ENCODE measurements around the gene CUL7.

The CUL7 gene

GRCh38 chr6:43077333-43077809 is 23.7 kb upstream of the CUL7 start:
- no peak for DNase-seq (ENCODE audit: low read depth)

- no peak for DNase-seq (ENCODE audit: low read depth)
Observed at GRCh38 chr6:43076464-43077332, 23.0 kb upstream of the CUL7 start.

GRCh38 chr6:43075670-43076463 is 22.2 kb upstream of the CUL7 start, which contains the start of gene PTK7:
Gene PTK7 (plus strand): TSS chr6:43076314. CDS start chr6:43076489, 175 bp downstream.
- DNase-seq (ENCODE audit: low read depth): no peak

- DNase-seq (ENCODE audit: low read depth): no peak
Observed at GRCh38 chr6:43074847-43075669, 21.4 kb upstream of the CUL7 start.

DNA sequence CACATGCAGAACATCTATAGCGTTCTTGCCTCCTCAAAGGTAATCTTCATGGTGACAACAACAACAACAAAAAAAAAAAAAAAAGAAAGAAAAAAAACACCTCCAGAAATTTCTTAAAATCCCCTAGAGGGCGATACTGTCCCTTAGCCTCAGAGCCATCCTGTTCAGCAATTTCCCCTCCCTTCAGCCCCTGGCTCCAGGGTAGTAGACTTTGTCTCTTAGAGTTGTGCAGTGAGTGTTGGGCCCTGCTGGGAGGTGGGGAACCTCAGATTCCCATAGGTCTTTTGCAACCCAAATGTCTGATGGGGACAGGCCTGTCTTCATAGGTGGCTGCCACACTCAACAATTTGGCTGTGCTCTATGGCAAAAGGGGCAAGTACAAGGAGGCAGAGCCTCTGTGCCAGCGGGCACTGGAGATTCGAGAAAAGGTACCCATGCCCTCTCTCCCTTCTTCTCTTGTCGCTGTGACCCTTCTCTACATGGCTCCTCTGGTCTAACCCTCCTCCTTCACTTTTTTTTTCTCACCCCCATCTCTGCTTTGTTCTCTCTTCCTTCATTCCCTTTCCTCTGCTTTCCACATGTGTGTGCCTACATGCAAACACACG is 16.5 kb upstream of the CUL7 start:
- DNase-seq (ENCODE audit: low read depth): no peak

GRCh38 chr6:43062818-43063217 is 9.2 kb upstream of the CUL7 start:
- DNase-seq (ENCODE audit: low read depth): no peak

DNA sequence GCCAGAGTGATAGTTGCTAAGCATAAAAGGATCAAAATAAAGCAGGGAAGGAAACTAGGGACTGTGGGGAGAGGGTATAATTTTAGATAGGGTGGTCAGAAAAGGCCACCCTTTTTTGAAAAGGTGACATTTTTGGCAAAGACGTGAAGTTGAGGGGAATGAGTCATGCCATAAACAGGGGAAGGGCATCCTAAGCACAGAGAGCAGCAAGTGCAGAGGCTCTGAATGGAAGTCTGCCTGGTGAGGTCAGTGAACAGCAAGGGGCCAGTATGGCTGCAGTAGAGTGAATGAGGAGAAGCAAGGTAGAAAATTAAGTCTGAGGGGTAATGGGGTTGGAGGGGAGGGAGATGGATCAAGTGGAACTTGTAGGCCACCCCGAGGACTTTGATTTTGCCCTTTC is 8.2 kb upstream of the CUL7 start:
- no peak for DNase-seq (ENCODE audit: low read depth)

GRCh38 chr6:43060755-43061633 is 7.3 kb upstream of the CUL7 start:
- no peak for DNase-seq (ENCODE audit: low read depth)

DNA sequence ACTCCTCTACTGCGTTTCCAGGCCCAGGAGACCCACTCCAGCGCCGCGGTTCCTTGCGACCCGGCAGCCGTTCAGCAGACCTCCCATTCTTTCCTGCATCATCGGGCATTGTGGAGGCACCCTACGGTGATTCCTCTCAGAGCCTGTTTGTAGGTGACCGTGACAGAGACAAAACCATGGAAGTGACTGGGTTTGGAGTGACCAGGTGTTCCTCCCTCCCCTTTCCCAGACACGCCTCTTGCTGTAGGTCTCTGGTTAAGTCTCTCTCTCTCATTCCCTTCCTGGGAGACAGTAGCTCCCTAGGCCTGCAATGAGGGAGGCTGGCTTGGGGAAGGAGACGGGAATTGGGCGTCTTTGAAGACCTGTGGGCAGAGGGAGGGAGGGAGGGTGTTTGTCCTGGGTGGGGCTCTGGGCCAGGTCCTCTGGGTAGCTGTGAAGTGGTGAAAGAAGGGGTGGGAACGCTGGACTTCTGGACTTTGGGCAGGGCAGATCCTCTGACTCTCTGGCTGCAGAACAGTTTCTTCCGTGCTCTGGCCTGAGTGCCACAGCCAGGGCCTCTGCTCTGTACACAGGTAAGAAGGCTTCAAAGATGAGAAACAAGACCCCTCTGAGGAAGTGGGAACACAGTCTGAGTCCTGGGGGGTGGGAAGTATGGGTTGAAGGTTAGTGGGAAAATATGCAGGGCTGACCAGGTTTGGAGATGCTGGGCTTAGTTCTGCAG is 6.5 kb upstream of the CUL7 start:
- DNase-seq (ENCODE audit: low read depth): no peak

GRCh38 chr6:43059168-43060033 is 5.8 kb upstream of the CUL7 start, which contains the start of the genes KLC4 and MRPL2:
Gene KLC4 (plus strand): TSS chr6:43059631. CDS start chr6:43061336, 1,705 bp downstream.
Gene MRPL2 (minus strand): TSS chr6:43059434. CDS start chr6:43059381, 53 bp downstream.
- peak; percentile 92 for DNase-seq (ENCODE audit: low read depth)

- DNase-seq (ENCODE audit: low read depth): no peak
Observed at GRCh38 chr6:43058531-43058930, 4.9 kb upstream of the CUL7 start.

DNA sequence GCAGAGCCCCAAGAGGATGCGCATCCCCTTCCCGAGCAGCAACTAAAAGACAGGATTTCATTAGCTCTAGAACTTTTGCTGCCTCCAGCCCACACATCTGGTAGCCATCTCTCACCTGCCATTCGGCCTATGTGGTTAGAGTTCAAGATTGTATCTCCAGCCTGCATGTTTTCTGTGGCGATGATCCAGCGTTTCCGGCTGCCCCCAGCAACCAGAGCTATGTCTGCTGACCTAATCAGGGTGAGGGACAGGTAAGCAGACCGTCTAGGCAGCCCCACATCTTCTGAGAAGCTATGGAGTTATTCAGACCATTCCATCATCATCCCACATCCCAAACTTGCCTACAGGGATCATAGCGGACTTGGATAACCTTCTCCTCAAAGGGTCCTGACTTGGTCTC is 2.3 kb upstream of the CUL7 start:
- DNase-seq (ENCODE audit: low read depth): no peak

- DNase-seq (ENCODE audit: low read depth): no peak
Observed at GRCh38 chr6:43054206-43054943, 724 bp upstream of the CUL7 start.

DNA sequence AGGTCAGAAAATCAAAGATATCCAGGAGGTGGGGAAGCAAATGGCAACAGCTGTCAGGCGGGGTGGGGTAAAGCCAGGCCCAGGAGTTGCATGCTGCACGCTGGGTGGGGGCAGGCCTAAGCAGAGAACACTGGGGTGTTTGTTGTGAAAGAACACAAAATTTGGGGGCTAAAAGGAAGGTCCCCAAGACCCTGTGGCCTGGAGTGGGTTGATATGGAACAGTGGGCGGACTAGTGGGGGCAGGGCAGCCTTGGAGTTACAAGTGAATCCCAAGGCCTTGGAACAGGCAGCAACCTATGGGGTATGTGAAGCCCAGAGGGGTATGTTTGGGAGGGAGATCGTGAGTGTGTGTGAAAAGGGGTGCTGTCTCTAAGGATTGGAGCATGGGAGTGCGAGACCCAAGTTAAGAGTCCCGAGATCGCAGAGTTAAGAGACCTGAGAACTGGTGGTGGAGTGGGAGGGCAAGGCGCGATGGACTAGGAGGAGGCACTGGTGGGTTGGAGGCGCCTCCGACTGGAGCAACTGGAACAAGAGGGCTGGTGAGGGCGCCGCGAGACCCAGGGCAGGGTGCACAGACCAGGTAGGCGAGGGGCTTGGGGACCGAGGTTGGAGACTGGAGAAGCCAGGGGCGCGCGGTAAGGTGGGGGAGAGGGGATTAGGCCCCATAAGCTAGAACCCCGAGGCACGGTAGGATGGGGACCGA is 658 bp downstream of the CUL7 start:
- no peak for DNase-seq (ENCODE audit: low read depth)

DNA sequence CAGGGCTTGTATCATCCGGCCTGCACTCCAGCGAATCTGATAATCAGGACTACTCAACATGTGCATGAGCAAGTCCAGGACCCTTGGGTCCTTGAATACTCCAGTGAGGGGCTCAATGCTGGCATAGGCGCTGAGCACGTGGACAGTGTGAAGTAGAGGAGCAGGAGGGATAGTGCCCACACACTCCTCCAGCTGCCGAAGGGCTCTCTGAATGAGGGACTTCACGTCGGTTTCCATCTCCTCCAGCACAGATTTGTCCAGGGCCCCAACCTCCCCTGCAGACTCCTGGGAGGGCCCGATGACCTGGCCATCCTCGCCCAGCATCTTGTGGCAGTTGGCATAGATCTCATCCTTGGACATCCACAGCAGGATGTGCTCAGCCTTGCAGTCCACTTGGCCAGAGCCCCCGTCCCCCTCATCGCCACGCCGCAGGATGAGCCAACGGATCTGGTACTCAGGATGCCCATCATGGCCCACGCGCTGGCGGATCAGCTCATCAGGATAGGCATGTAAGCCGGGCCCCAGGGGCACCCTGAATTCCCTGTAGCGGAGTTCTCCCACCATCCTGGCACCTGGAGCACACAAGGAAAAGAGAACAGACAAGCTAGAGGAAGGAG is 1.3 kb downstream of the CUL7 start:
- DNase-seq (ENCODE audit: low read depth): no peak

GRCh38 chr6:43050981-43051380 is 2.7 kb downstream of the CUL7 start:
- DNase-seq (ENCODE audit: low read depth): no peak

DNA sequence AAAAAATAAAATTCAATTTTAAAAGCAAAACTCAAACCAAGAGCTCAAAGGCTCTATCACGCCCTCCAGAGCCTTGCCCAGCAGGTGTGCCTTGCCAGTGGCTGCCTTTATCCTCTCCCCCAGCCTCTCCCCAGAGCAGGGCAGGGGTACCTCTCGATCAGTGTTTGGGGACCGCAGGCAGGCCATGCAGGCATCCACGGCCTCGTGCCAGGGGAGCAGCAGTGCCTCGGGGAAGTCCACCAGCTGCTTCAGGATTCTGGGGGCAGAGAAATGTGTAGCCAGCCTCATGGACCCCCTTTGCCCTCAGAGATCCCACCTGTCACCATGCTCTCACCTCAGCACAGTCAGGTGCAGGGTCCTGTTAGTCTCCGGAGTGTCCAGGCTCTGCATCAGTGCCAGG is 5.7 kb downstream of the CUL7 start:
- no peak for DNase-seq (ENCODE audit: low read depth)

All from activated T-helper 1 cell treated with Interleukin-2 at 50 U/mL for 16 hours (primary cell).